ENCODE measurements around the gene TRIO.

The TRIO gene

DNA sequence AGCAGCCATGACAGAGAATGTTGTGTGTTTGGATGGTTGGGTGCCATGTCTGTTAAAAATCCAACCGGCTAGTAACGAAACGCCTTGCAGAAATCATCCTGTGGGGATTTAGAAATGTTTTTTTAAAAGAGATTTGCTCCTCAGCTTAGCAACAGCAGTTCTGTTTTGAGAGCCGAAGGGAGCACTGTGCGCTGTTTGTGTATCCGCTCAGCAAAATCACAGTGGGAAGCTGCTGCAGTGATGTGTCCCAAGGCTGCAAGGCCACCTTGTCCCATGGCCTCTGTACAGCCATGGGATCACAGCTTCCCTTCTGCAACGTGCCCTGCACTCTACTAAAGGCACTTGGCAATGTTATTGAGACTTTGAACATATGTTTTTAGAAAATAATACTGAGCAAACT lies 40.9 kb downstream of the TRIO start:
- POLR2A ChIA-PET: no interaction called here

GRCh38 chr5:14184725-14185124 lies 41.6 kb downstream of the TRIO start:
- no peak for DNase-seq (ENCODE audit: extremely low spot score)
- POLR2A ChIA-PET: no interaction called here
- TF ChIP-seq CTCF (IDR thresholded peaks at IDR 0.05; ENCODE audit: control extremely low read depth, extremely low read depth, low read depth, missing control alignments): no peak
- CTCF ChIA-PET: interaction anchor here (1.0 kb wide), 1 partner anchor 16 kb away, joined by 4 read pairs; no protein-coding TSS in a partner anchor

More for the DNA sequence above, 40.9 kb downstream of the TRIO start:
- CTCF ChIA-PET: interaction anchor here (1.0 kb wide), 1 partner anchor 16 kb away, joined by 3 read pairs; no protein-coding TSS in a partner anchor
- no peak for TF ChIP-seq CTCF (IDR thresholded peaks at IDR 0.05; ENCODE audit: control extremely low read depth, extremely low read depth, low read depth, missing control alignments)
- no peak for DNase-seq (ENCODE audit: extremely low spot score)

DNA sequence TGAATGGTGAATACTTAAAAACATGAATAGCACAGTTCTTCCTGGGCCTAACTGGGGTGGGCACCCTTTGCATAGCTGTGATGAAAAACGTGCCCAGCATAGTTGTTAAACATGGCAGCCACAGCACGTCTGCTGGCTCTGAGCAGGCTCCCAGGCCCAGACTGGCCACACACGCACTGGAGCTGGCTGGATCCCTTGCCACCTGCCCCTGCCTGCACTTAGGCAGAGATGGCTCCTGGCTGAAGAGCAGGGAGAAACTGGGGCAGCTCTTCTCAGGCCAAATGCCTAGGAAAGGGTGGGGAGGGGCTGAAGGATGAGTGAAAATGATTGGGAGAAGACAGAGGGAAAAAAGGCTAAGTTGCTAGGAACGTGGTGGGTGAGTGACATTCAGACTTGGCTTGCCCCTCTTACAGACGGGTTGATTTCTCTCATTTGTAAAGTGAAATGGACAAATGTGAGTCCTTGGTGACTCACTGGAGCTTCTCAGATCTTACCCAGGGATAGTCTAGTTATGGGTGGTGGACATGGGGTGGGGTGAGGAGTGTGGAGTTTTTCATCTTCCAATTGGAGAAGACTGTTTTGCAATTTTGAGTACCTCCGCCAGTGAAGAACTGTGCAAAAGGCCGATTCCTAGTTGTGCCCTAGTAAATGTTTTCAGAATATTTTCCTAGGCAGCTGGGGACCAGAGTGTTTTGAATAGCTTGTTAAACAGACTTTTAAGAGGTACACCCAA lies 42.4 kb downstream of the TRIO start:
- no peak for DNase-seq (ENCODE audit: extremely low spot score)
- POLR2A ChIA-PET: interaction anchor here (0.6 kb wide), 1 partner anchor 17 kb away, joined by 5 read pairs; no protein-coding TSS in a partner anchor
- CTCF ChIA-PET: interaction anchor here (0.7 to 1.3 kb wide), 6 partner anchors 8 to 31 kb away, joined by 3 to 4 read pairs (median 3); no protein-coding TSS in a partner anchor
- no peak for TF ChIP-seq CTCF (IDR thresholded peaks at IDR 0.05; ENCODE audit: control extremely low read depth, extremely low read depth, low read depth, missing control alignments)

DNA sequence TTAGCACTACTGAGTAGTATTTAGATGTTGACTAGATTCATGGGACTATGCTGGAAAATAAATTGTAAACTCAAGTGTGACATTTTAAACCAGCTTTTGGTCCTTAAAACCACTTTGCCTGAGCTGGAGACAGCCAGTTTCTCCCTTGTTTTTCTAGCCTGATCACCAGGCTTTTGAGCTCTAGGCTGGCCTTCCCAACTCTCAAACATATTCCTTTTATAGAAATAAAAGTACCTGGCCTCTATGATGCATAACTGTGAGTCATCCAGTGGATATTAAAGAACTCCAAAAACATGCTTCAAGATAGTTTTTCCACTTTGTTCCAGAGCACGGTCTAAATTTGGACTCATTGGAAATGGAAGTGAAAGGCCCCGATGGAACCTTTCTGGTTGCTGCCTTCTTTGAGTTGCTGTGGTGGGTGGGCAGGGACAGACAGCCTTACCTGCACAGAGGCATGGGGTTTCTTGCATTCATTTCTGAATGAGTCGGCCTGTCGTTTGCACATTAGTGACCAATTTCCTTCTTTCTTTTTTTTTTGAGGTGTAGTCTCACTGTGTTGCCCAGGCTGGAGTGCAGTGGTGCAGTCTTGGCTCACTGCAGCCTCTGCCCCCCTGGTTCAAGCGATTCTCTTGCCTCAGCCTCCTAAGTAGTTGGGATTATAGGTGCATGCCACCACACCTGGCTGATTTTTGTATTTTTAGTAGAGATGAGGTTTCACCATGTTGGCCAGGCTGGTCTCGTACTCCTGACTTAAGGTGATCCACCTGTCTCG lies 43.1 kb downstream of the TRIO start:
- TF ChIP-seq CTCF (IDR thresholded peaks at IDR 0.05; ENCODE audit: control extremely low read depth, extremely low read depth, low read depth, missing control alignments): no peak
- ChIA-PET POLR2A (interaction anchor here (0.6 kb wide), 1 partner anchor 16 kb away, joined by 5 read pairs; no protein-coding TSS in a partner anchor), CTCF (interaction anchor here (0.8 to 1.3 kb wide), 5 partner anchors 8 to 32 kb away, joined by 3 to 4 read pairs (median 3); no protein-coding TSS in a partner anchor)
- DNase-seq (ENCODE audit: extremely low spot score): no peak

- POLR2A ChIA-PET: no interaction called here
- no peak for TF ChIP-seq CTCF (IDR thresholded peaks at IDR 0.05; ENCODE audit: control extremely low read depth, extremely low read depth, low read depth, missing control alignments)
- no peak for DNase-seq (ENCODE audit: extremely low spot score)
- CTCF ChIA-PET: interaction anchor here (0.8 kb wide), 1 partner anchor 15 kb away, joined by 3 read pairs; no protein-coding TSS in a partner anchor
These were observed 44.0 kb downstream of the TRIO start for GRCh38 chr5:14187157-14187556.

GRCh38 chr5:14187660-14188059 lies 44.5 kb downstream of the TRIO start:
- POLR2A ChIA-PET: no interaction called here
- DNase-seq (ENCODE audit: extremely low spot score): no peak
- no peak for TF ChIP-seq CTCF (IDR thresholded peaks at IDR 0.05; ENCODE audit: control extremely low read depth, extremely low read depth, low read depth, missing control alignments)
- CTCF ChIA-PET: interaction anchor here (0.8 kb wide), 1 partner anchor 15 kb away, joined by 3 read pairs; no protein-coding TSS in a partner anchor
